Activated naive CD8-positive, alpha-beta T cell treated with anti-CD3 and anti-CD28 coated beads, Interleukin-2, amount 50 U/mL, for 24 hours (primary cell): ENCODE measurements around the gene PIP5K1C.

Source experiments
- ATAC-seq: fragments of 150-1000 bp; cut with Tn5 transposase; one replicate; pipeline ENCODE4 v1.10.0; 2021
- DNase-seq: peaks from one replicate; pipeline ENCODE4 v3.0.0; 2021
- H3K27ac Mint-ChIP-seq: one replicate; pipeline ENCODE4 v1.8.0; 2021; ENCODE audit warnings: mild to moderate bottlenecking, mixed read lengths
- H3K27me3 Mint-ChIP-seq: one replicate; pipeline ENCODE4 v1.8.0; 2021; ENCODE audit warnings: mixed read lengths
- H3K36me3 Mint-ChIP-seq: one replicate; pipeline ENCODE4 v1.8.0; 2021; ENCODE audit warnings: low read depth, mixed read lengths
- H3K4me1 Mint-ChIP-seq: one replicate; pipeline ENCODE4 v1.8.0; 2021; ENCODE audit warnings: mixed read lengths
- H3K4me3 Mint-ChIP-seq: one replicate; pipeline ENCODE4 v1.8.0; 2021; ENCODE audit warnings: mild to moderate bottlenecking, moderate library complexity, mixed read lengths
- H3K9me3 Mint-ChIP-seq: one replicate; pipeline ENCODE4 v1.8.0; 2021; ENCODE audit warnings: mixed read lengths

PIP5K1C gene

GRCh38 chr19:3644351-3645066 lies 55.8 kb downstream of the PIP5K1C start:
- no peak for ATAC-seq
- no peaks in the 10 kb centered on the region for H3K4me1 Mint-ChIP-seq
- DNase-seq, result no peak
- H3K36me3 Mint-ChIP-seq, result no peaks in the 10 kb centered on the region
- H3K27ac Mint-ChIP-seq, result no peak overlapping the region
- H3K4me3 Mint-ChIP-seq, result no peak overlapping the region
- no peaks in the 10 kb centered on the region for H3K9me3 Mint-ChIP-seq
- no peaks in the 10 kb centered on the region for H3K27me3 Mint-ChIP-seq

- Mint-ChIP-seq H3K36me3 (peaks cover 2% of the 10 kb centered on the region), H3K4me1 (no peaks in the 10 kb centered on the region), H3K4me3 (no peak overlapping the region), H3K27ac (no peak overlapping the region), H3K27me3 (no peaks in the 10 kb centered on the region), H3K9me3 (no peaks in the 10 kb centered on the region)
- no peak for DNase-seq
- ATAC-seq, result no peak
Observed at GRCh38 chr19:3643674-3644313, 56.5 kb downstream of the PIP5K1C start.

GRCh38 chr19:3642987-3643673 lies 57.1 kb downstream of the PIP5K1C start:
- Mint-ChIP-seq H3K4me3 (no peak overlapping the region), H3K27me3 (no peaks in the 10 kb centered on the region), H3K36me3 (peaks cover 5% of the 10 kb centered on the region), H3K9me3 (no peaks in the 10 kb centered on the region), H3K4me1 (no peaks in the 10 kb centered on the region), H3K27ac (no peak overlapping the region)
- ATAC-seq (no peak), DNase-seq (peak; percentile 42)

- H3K4me1 Mint-ChIP-seq, result no peaks in the 10 kb centered on the region
- H3K4me3 Mint-ChIP-seq, result no peak overlapping the region
- H3K27me3 Mint-ChIP-seq, result no peaks in the 10 kb centered on the region
- H3K36me3 Mint-ChIP-seq, result peaks cover 5% of the 10 kb centered on the region
- no peaks in the 10 kb centered on the region for H3K9me3 Mint-ChIP-seq
- ATAC-seq (no peak), DNase-seq (no peak)
- no peak overlapping the region for H3K27ac Mint-ChIP-seq
Observed at GRCh38 chr19:3642296-3642695, 58.0 kb downstream of the PIP5K1C start.

- no peak overlapping the region for H3K27ac Mint-ChIP-seq
- ATAC-seq (no peak), DNase-seq (no peak)
- no peaks in the 10 kb centered on the region for H3K4me1 Mint-ChIP-seq
- no peaks in the 10 kb centered on the region for H3K9me3 Mint-ChIP-seq
- peaks cover 5% of the 10 kb centered on the region for H3K36me3 Mint-ChIP-seq
- no peaks in the 10 kb centered on the region for H3K27me3 Mint-ChIP-seq
- H3K4me3 Mint-ChIP-seq, result no peak overlapping the region
Observed at GRCh38 chr19:3641515-3642269, 58.6 kb downstream of the PIP5K1C start.

- no peak for ATAC-seq
- no peaks in the 10 kb centered on the region for H3K27me3 Mint-ChIP-seq
- H3K9me3 Mint-ChIP-seq, result no peaks in the 10 kb centered on the region
- DNase-seq, result no peak
- H3K4me1 Mint-ChIP-seq, result no peaks in the 10 kb centered on the region
- H3K36me3 Mint-ChIP-seq, result peaks cover 5% of the 10 kb centered on the region
- no peak overlapping the region for H3K4me3 Mint-ChIP-seq
- H3K27ac Mint-ChIP-seq, result no peak overlapping the region
Observed at GRCh38 chr19:3639479-3639878, 60.8 kb downstream of the PIP5K1C start.

GRCh38 chr19:3638208-3639193 lies 61.8 kb downstream of the PIP5K1C start:
- Mint-ChIP-seq H3K27me3 (no peaks in the 10 kb centered on the region), H3K36me3 (peaks cover 5% of the 10 kb centered on the region), H3K4me1 (no peaks in the 10 kb centered on the region), H3K4me3 (no peak overlapping the region), H3K27ac (no peak overlapping the region), H3K9me3 (no peaks in the 10 kb centered on the region)
- DNase-seq, result no peak
- ATAC-seq, result no peak

- no peak overlapping the region for H3K4me3 Mint-ChIP-seq
- no peak for DNase-seq
- H3K27ac Mint-ChIP-seq, result no peak overlapping the region
Observed at GRCh38 chr19:3637621-3638020, 62.6 kb downstream of the PIP5K1C start.

GRCh38 chr19:3636962-3637361 lies 63.3 kb downstream of the PIP5K1C start:
- Mint-ChIP-seq H3K27ac (no peak overlapping the region), H3K9me3 (no peaks in the 10 kb centered on the region), H3K36me3 (peaks cover 5% of the 10 kb centered on the region), H3K27me3 (no peaks in the 10 kb centered on the region), H3K4me3 (no peak overlapping the region), H3K4me1 (no peaks in the 10 kb centered on the region)
- ATAC-seq (no peak), DNase-seq (no peak)

More at GRCh38 chr19:3637621-3638020, 62.6 kb downstream of the PIP5K1C start:
- no peaks in the 10 kb centered on the region for H3K4me1 Mint-ChIP-seq
- H3K27me3 Mint-ChIP-seq, result no peaks in the 10 kb centered on the region
- H3K9me3 Mint-ChIP-seq, result no peaks in the 10 kb centered on the region
- H3K36me3 Mint-ChIP-seq, result peaks cover 5% of the 10 kb centered on the region
- no peak for ATAC-seq

GRCh38 chr19:3636506-3636905 lies 63.8 kb downstream of the PIP5K1C start:
- Mint-ChIP-seq H3K4me1 (no peaks in the 10 kb centered on the region), H3K27me3 (no peaks in the 10 kb centered on the region), H3K36me3 (peaks cover 5% of the 10 kb centered on the region), H3K9me3 (no peaks in the 10 kb centered on the region), H3K4me3 (no peak overlapping the region), H3K27ac (no peak overlapping the region)
- ATAC-seq, result no peak
- DNase-seq, result no peak

- H3K27me3 Mint-ChIP-seq, result no peaks in the 10 kb centered on the region
- H3K9me3 Mint-ChIP-seq, result no peaks in the 10 kb centered on the region
- no peak overlapping the region for H3K27ac Mint-ChIP-seq
- H3K36me3 Mint-ChIP-seq, result peaks cover 5% of the 10 kb centered on the region
- ATAC-seq (no peak), DNase-seq (no peak)
- H3K4me1 Mint-ChIP-seq, result no peaks in the 10 kb centered on the region
- H3K4me3 Mint-ChIP-seq, result no peak overlapping the region
Observed at GRCh38 chr19:3634496-3635045, 65.7 kb downstream of the PIP5K1C start.

- ATAC-seq, result no peak
Observed at GRCh38 chr19:3633559-3633988, 66.7 kb downstream of the PIP5K1C start.

GRCh38 chr19:3632739-3633558 lies 67.3 kb downstream of the PIP5K1C start:
- peak; percentile 16 for ATAC-seq
- DNase-seq, result no peak
- H3K27ac Mint-ChIP-seq, result no peak overlapping the region

More at GRCh38 chr19:3633559-3633988, 66.7 kb downstream of the PIP5K1C start:
- peaks cover 2% of the 10 kb centered on the region for H3K36me3 Mint-ChIP-seq
- H3K27ac Mint-ChIP-seq, result no peak overlapping the region
- no peaks in the 10 kb centered on the region for H3K4me1 Mint-ChIP-seq
- no peak for DNase-seq
- H3K27me3 Mint-ChIP-seq, result no peaks in the 10 kb centered on the region
- no peaks in the 10 kb centered on the region for H3K9me3 Mint-ChIP-seq
- H3K4me3 Mint-ChIP-seq, result no peak overlapping the region

More at GRCh38 chr19:3632739-3633558, 67.3 kb downstream of the PIP5K1C start:
- Mint-ChIP-seq H3K9me3 (no peaks in the 10 kb centered on the region), H3K4me3 (no peak overlapping the region), H3K4me1 (no peaks in the 10 kb centered on the region), H3K36me3 (no peaks in the 10 kb centered on the region), H3K27me3 (no peaks in the 10 kb centered on the region)
